HepG2 (cell line): Measurements from ENCODE around the gene PPRC1. TPM values are rescaled to one million over a fixed set of nuclear protein-coding genes. Genes with fewer than 3 reads are reported as not detected.

Experiments
- ATF2 ChIP-seq: sonication (generic); formaldehyde crosslinking; IDR thresholded peaks from 2 replicates; pipeline ENCODE4 v1.4.0; 2020; ENCODE audit warnings: missing genetic modification reagents
- CREM ChIP-seq, 2 experiments: sonication (generic) in 1 of 2; formaldehyde crosslinking in 1 of 2; IDR thresholded peaks; 2 replicates each; pipeline versions ENCODE4 v1.4.0 to v1.6.1; 2016 to 2020; ENCODE audit warnings: antibody characterized with exemption in 1 of 2, mild to moderate bottlenecking in 1 of 2, missing genetic modification reagents in 1 of 2
- CSRNP2 ChIP-seq: sonication (generic); formaldehyde crosslinking; conservative IDR thresholded peaks from 2 replicates; pipeline ENCODE4 v1.8.0; 2022; ENCODE audit warnings: low read depth, missing genetic modification reagents
- NFE2L1 ChIP-seq: sonication (generic); formaldehyde crosslinking; IDR thresholded peaks from 2 replicates; pipeline ENCODE4 v1.4.0; 2020; ENCODE audit warnings: missing genetic modification reagents, mild to moderate bottlenecking, borderline replicate concordance
- ONECUT2 ChIP-seq: sonication (generic); formaldehyde crosslinking; IDR thresholded peaks from 2 replicates; pipeline ENCODE4 v1.4.0; 2020; ENCODE audit warnings: missing genetic modification reagents
- RFX1 ChIP-seq: fragments of 450-650 bp; IDR thresholded peaks from 2 replicates; pipeline ENCODE4 v1.6.1; 2017
- ZMYM3 ChIP-seq: sonication (generic); formaldehyde crosslinking; IDR thresholded peaks from 2 replicates; pipeline ENCODE4 v1.5.1; 2020; ENCODE audit warnings: mild to moderate bottlenecking, missing genetic modification reagents
- ZNF205 ChIP-seq: IDR thresholded peaks from 2 replicates; pipeline ENCODE4 v1.6.1; 2018; ENCODE audit warnings: missing biosample characterization, missing genetic modification reagents
- ZNF234 ChIP-seq: sonication (generic); formaldehyde crosslinking; conservative IDR thresholded peaks from 2 replicates; pipeline ENCODE4 v1.5.1; 2020; ENCODE audit warnings: mild to moderate bottlenecking, missing genetic modification reagents
- ZNF253 ChIP-seq: sonication (generic); formaldehyde crosslinking; IDR thresholded peaks from 2 replicates; pipeline ENCODE4 v1.8.0; 2022; ENCODE audit warnings: mild to moderate bottlenecking, missing genetic modification reagents, borderline replicate concordance
- ZNF337 ChIP-seq: sonication (generic); formaldehyde crosslinking; IDR thresholded peaks from 2 replicates; pipeline ENCODE4 v1.5.1; 2020; ENCODE audit warnings: missing genetic modification reagents, low read depth, mild to moderate bottlenecking, borderline replicate concordance
- polyA plus RNA-seq, 8 experiments: library from polyadenylated mRNA; depleted of rRNA in 3 of 8; stranded (reverse) in 7 of 8; unstranded in 1 of 8; fragments of >200 nt; fragmentation: Illumina TruSeq in 4 of 8; extraction: Trizol in 4 of 8; gene quantifications; 2 replicates each; pipeline versions ENCODE4 v1.2.1 to v1.2.3, GENCODE V29; 2011 to 2016; ENCODE audit warnings: low read depth in 4 of 8, missing spikeins in 1 of 8, mixed read lengths in 1 of 8; ENCODE audit not compliant: insufficient read depth in 1 of 8
- total RNA-seq, 5 experiments: library from RNA; depleted of rRNA; stranded (reverse); fragments of >200 nt; fragmentation: Illumina TruSeq; extraction: Trizol; gene quantifications; 2 replicates each; pipeline ENCODE4 v1.2.3, GENCODE V29; 2016; ENCODE audit warnings: low read depth in 1 of 5
- TF ChIP-seq, protein P1 (sequence below): sonication (generic); formaldehyde crosslinking; IDR thresholded peaks from 2 replicates; pipeline ENCODE4 v1.5.0; 2020; ENCODE audit warnings: mild to moderate bottlenecking, missing genetic modification reagents
- TF ChIP-seq, protein P2 (sequence below): sonication (generic); formaldehyde crosslinking; IDR thresholded peaks from 2 replicates; pipeline ENCODE4 v1.4.0; 2020; ENCODE audit warnings: missing genetic modification reagents, mild to moderate bottlenecking, borderline replicate concordance
- TF ChIP-seq, protein P3 (sequence below): sonication (generic); formaldehyde crosslinking; conservative IDR thresholded peaks from 2 replicates; pipeline ENCODE4 v1.8.0; 2022; ENCODE audit warnings: missing genetic modification reagents
- TF ChIP-seq, protein P4 (sequence below): sonication (generic); formaldehyde crosslinking; IDR thresholded peaks from 2 replicates; pipeline ENCODE4 v1.5.1; 2020; ENCODE audit warnings: missing genetic modification reagents, mild to moderate bottlenecking, borderline replicate concordance

Gene PPRC1
- total and polyA plus RNA-seq, 2 of the 13 experiments (the other 11 are each of a cell fraction or from before 2014, with no cell fraction given) = 18.7 to 24.2 TPM

DNA sequence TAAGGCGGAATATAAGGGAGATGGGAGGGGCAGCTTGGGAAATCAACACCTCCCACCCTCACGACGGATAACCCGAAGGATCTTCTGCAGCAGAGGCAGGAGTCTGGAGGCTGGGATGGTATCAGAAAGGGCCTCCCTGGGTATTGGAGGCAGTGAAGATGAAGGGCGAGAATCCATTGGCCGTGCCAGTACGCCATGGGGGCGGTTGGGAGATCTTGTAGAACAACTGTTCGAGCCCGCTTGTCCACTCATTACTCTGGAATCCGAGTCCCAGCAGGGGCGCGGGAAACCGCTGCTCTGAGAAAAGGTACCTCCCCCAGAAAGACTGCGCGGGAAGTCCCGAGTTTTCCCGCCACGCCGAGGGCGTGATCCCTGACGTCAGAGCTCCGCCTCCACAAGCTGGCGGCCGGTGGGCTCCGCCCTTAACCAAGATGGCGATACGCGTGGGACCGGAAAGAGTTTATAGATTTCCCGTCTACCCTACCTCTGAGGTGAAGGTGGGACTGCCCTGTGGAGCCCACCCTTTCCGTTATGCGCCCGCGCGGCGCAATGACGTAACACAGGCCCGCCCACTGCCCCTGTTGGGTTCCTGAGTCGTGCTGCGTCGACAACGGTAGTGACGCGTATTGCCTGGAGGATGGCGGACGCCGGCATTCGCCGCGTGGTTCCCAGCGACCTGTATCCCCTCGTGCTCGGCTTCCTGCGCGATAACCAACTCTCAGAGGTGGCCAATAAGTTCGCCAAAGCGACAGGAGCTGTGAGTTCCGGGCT, 19.1 kb downstream of the PPRC1 start, which contains the start of gene NOLC1 (continued):
- no peak for TF ChIP-seq CSRNP2 (CRISPR knock-in tag)
- TF ChIP-seq ZMYM3 (CRISPR knock-in tag) = no peak
- TF ChIP-seq, protein P1, sequence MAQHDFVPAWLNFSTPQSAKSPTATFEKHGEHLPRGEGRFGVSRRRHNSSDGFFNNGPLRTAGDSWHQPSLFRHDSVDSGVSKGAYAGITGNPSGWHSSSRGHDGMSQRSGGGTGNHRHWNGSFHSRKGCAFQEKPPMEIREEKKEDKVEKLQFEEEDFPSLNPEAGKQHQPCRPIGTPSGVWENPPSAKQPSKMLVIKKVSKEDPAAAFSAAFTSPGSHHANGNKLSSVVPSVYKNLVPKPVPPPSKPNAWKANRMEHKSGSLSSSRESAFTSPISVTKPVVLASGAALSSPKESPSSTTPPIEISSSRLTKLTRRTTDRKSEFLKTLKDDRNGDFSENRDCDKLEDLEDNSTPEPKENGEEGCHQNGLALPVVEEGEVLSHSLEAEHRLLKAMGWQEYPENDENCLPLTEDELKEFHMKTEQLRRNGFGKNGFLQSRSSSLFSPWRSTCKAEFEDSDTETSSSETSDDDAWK = no peak
- 0 out of 2 replicates have a peak, but pooled peaks have one; percentile 61 for TF ChIP-seq ZNF234
- TF ChIP-seq ZNF337 (CRISPR knock-in tag) = no peak; the same call in 1 of the 2 replicates
- TF ChIP-seq, protein P2, sequence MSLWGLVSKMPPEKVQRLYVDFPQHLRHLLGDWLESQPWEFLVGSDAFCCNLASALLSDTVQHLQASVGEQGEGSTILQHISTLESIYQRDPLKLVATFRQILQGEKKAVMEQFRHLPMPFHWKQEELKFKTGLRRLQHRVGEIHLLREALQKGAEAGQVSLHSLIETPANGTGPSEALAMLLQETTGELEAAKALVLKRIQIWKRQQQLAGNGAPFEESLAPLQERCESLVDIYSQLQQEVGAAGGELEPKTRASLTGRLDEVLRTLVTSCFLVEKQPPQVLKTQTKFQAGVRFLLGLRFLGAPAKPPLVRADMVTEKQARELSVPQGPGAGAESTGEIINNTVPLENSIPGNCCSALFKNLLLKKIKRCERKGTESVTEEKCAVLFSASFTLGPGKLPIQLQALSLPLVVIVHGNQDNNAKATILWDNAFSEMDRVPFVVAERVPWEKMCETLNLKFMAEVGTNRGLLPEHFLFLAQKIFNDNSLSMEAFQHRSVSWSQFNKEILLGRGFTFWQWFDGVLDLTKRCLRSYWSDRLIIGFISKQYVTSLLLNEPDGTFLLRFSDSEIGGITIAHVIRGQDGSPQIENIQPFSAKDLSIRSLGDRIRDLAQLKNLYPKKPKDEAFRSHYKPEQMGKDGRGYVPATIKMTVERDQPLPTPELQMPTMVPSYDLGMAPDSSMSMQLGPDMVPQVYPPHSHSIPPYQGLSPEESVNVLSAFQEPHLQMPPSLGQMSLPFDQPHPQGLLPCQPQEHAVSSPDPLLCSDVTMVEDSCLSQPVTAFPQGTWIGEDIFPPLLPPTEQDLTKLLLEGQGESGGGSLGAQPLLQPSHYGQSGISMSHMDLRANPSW (CRISPR knock-in tag) = peak; percentile 78
- no peak for TF ChIP-seq ZNF253 (CRISPR knock-in tag)
- TF ChIP-seq, protein P3, sequence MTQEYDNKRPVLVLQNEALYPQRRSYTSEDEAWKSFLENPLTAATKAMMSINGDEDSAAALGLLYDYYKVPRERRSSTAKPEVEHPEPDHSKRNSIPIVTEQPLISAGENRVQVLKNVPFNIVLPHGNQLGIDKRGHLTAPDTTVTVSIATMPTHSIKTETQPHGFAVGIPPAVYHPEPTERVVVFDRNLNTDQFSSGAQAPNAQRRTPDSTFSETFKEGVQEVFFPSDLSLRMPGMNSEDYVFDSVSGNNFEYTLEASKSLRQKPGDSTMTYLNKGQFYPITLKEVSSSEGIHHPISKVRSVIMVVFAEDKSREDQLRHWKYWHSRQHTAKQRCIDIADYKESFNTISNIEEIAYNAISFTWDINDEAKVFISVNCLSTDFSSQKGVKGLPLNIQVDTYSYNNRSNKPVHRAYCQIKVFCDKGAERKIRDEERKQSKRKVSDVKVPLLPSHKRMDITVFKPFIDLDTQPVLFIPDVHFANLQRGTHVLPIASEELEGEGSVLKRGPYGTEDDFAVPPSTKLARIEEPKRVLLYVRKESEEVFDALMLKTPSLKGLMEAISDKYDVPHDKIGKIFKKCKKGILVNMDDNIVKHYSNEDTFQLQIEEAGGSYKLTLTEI = no peak
- TF ChIP-seq, protein P4, sequence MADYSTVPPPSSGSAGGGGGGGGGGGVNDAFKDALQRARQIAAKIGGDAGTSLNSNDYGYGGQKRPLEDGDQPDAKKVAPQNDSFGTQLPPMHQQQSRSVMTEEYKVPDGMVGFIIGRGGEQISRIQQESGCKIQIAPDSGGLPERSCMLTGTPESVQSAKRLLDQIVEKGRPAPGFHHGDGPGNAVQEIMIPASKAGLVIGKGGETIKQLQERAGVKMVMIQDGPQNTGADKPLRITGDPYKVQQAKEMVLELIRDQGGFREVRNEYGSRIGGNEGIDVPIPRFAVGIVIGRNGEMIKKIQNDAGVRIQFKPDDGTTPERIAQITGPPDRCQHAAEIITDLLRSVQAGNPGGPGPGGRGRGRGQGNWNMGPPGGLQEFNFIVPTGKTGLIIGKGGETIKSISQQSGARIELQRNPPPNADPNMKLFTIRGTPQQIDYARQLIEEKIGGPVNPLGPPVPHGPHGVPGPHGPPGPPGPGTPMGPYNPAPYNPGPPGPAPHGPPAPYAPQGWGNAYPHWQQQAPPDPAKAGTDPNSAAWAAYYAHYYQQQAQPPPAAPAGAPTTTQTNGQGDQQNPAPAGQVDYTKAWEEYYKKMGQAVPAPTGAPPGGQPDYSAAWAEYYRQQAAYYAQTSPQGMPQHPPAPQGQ (CRISPR knock-in tag) = no peak; the same call in 1 of the 2 replicates
- TF ChIP-seq NFE2L1 (CRISPR knock-in tag) = peak; percentile 62; the same call in 1 of the 2 replicates
- TF ChIP-seq CREM (IDR thresholded peaks at IDR 0.05) = peak; percentile 100
- peak; percentile 90 for TF ChIP-seq CREM (CRISPR knock-in tag; IDR thresholded peaks at IDR 0.05)
- TF ChIP-seq RFX1 = no peak
- TF ChIP-seq ZNF205 (CRISPR knock-in tag) = peak; percentile 45; the same call in 1 of the 2 replicates
- peak; percentile 92 for TF ChIP-seq ATF2 (CRISPR knock-in tag)
- TF ChIP-seq ONECUT2 = peak; percentile 72
